Measurements from ENCODE around the gene ANKS1A. TPM values are rescaled to one million over a fixed set of nuclear protein-coding genes. Genes with fewer than 3 reads are reported as not detected.

ANKS1A gene
- polyA plus RNA-seq, 1 experiment, result 5.1 TPM

DNA sequence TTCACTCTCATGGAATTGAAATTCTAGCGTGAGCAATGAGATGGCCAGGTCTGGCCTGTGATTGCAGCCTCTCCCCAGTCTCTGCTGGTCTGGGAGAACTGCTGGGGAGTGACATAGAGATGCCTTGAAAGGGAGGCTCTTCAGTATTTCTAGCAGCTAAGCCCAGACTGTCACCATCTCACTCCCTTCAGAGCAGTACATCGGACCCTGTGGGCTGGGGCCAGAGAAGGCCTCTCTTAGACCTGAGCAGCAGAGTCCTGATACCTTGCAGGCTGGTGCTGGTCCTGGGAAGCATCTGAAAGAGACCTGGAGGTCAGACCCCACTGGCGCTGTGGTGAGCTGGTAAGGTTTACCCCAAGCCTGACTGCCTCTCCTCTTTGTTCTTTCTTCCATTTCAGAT lies 164.6 kb downstream of the ANKS1A start:
- POLR2A ChIA-PET, result no interaction called here
- TF ChIP-seq, protein P1, sequence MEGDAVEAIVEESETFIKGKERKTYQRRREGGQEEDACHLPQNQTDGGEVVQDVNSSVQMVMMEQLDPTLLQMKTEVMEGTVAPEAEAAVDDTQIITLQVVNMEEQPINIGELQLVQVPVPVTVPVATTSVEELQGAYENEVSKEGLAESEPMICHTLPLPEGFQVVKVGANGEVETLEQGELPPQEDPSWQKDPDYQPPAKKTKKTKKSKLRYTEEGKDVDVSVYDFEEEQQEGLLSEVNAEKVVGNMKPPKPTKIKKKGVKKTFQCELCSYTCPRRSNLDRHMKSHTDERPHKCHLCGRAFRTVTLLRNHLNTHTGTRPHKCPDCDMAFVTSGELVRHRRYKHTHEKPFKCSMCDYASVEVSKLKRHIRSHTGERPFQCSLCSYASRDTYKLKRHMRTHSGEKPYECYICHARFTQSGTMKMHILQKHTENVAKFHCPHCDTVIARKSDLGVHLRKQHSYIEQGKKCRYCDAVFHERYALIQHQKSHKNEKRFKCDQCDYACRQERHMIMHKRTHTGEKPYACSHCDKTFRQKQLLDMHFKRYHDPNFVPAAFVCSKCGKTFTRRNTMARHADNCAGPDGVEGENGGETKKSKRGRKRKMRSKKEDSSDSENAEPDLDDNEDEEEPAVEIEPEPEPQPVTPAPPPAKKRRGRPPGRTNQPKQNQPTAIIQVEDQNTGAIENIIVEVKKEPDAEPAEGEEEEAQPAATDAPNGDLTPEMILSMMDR (IDR thresholded peaks at IDR 0.05; ENCODE audit: low read depth, low read length), result no peak
- Histone ChIP-seq H3K4me3 (ENCODE audit: low read depth, low read length) (no peak overlapping the region), H3K27ac (ENCODE audit: low read depth, low read length) (no peak overlapping the region), H3K9me3 (ENCODE audit: control insufficient read depth, insufficient read depth, low read length) (no peaks in the 10 kb centered on the region; the same call in 1 of the 2 replicates), H3K27me3 (ENCODE audit: control insufficient read depth, insufficient read depth, low read length) (no peaks in the 10 kb centered on the region)
- DNase-seq (ENCODE audit: low read depth, low spot score), result no peak
- CTCF ChIA-PET, result interaction anchor here (2.9 kb wide), 1 partner anchor 86 kb away, joined by 9 read pairs; no protein-coding TSS in a partner anchor

DNA sequence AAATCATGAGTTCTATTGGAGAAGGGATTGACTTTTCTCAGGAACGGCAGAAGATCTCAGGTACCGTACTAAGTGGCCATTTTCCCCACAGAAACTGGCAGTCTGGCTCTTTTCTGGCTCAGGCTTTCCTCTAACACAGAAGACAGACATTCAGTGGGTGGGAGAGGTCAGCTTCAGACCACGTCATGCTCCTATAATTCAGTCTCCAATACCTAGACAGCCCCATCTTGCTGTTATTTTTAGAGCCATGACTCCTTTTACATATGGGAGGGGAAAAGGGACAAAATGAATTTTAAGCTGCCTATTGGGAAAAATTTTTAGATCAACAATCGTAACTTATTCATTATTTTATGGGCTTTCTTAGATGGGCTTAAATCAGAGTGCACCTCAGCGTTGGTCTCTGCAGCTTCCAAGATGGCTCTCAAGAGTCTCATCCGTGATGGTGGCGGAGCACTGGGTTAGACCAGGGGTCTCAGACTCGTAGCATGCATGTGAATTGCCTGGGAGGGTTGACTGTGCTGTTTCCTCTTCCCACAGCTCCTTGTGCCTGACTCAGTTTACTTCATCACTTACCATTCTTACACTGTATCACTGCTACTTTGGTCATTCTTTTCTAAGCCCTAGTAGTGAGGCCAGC lies 165.2 kb downstream of the ANKS1A start:
- Histone ChIP-seq H3K27ac (ENCODE audit: low read depth, low read length) (no peak overlapping the region), H3K27me3 (ENCODE audit: control insufficient read depth, insufficient read depth, low read length) (no peaks in the 10 kb centered on the region), H3K9me3 (ENCODE audit: control insufficient read depth, insufficient read depth, low read length) (no peaks in the 10 kb centered on the region), H3K4me3 (ENCODE audit: low read depth, low read length) (no peak overlapping the region)
- ChIA-PET POLR2A (no interaction called here), CTCF (interaction anchor here (2.9 kb wide), 1 partner anchor 85 kb away, joined by 9 read pairs; no protein-coding TSS in a partner anchor)
- no peak for DNase-seq (ENCODE audit: low read depth, low spot score)
- TF ChIP-seq, protein P1 (IDR thresholded peaks at IDR 0.05; ENCODE audit: low read depth, low read length), result no peak

DNA sequence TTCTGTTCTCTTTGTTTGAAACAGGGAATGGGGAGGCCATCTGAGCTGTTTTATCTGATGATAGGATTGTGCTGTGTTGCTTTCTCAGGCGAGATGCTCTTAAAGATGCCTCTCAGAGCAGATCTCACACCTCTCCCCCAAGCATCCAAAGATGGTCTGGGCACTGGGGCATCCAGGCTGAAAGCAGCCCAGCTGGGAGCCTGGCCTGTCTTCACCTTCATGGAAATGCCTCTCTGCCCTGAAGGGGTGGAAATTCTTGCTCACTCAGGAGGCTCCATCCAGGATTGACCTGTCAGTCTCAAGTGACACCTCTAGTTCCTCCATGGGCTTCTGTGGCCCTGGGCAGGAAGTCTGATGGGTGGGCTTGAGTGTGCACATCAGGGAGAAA lies 165.7 kb downstream of the ANKS1A start:
- no peak for DNase-seq (ENCODE audit: low read depth, low spot score)
- CTCF ChIA-PET, result interaction anchor here (2.9 kb wide), 1 partner anchor 85 kb away, joined by 9 read pairs; no protein-coding TSS in a partner anchor
- H3K27ac ChIP-seq (ENCODE audit: low read depth, low read length), result no peak overlapping the region
- TF ChIP-seq, protein P1 (IDR thresholded peaks at IDR 0.05; ENCODE audit: low read depth, low read length), result no peak
- no peaks in the 10 kb centered on the region for H3K9me3 ChIP-seq (ENCODE audit: control insufficient read depth, insufficient read depth, low read length)
- no peak overlapping the region for H3K4me3 ChIP-seq (ENCODE audit: low read depth, low read length)
- H3K27me3 ChIP-seq (ENCODE audit: control insufficient read depth, insufficient read depth, low read length), result no peaks in the 10 kb centered on the region
- POLR2A ChIA-PET, result no interaction called here

DNA sequence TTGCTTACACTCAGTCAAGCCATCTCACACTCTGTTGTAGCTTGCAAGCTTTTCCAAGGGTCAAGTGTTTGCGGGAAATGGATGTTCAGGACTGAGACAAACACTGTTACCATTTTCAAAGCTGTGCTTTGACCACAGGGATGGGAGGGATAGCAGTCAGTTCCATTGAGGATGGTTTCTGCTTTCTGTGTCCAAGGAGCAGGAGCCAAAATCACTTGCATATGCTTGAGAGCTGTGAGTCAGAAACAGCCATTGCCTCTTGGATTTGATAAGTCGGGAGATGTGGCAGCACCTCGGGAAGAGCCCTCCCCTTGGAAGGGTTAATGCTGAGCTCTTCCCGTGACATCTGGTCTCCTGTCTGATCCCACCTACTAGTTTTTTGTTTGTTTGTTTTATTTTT lies 166.8 kb downstream of the ANKS1A start:
- POLR2A ChIA-PET, result no interaction called here
- CTCF ChIA-PET, result no interaction called here
- no peaks in the 10 kb centered on the region for H3K9me3 ChIP-seq (ENCODE audit: control insufficient read depth, insufficient read depth, low read length)
- no peak overlapping the region for H3K27ac ChIP-seq (ENCODE audit: low read depth, low read length)
- DNase-seq (ENCODE audit: low read depth, low spot score), result no peak
- no peak overlapping the region for H3K4me3 ChIP-seq (ENCODE audit: low read depth, low read length)
- H3K27me3 ChIP-seq (ENCODE audit: control insufficient read depth, insufficient read depth, low read length), result no peaks in the 10 kb centered on the region
- TF ChIP-seq, protein P1 (IDR thresholded peaks at IDR 0.05; ENCODE audit: low read depth, low read length), result no peak

DNA sequence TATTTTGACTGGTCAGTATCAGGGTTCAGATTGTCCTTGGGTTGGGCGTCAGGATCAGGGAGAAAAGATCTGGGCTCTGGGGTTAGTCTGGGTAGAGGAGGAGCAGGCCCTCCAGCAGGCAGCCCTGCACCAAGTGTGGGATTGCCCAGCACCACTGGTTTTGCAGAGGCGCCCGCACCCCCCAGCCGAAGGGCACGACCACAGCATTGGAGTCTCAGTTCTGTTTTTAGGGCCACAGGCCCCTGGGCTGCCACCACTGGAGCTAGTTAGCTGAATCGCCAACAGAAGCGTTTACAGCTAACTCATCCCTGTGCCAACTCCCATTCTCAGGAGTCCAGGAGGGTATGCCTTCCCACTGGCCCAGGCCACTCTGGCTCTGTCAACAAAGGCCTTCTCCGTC lies 167.9 kb downstream of the ANKS1A start:
- no peak for DNase-seq (ENCODE audit: low read depth, low spot score)
- TF ChIP-seq, protein P1 (IDR thresholded peaks at IDR 0.05; ENCODE audit: low read depth, low read length), result no peak
- Histone ChIP-seq H3K4me3 (ENCODE audit: low read depth, low read length) (no peak overlapping the region), H3K27me3 (ENCODE audit: control insufficient read depth, insufficient read depth, low read length) (no peaks in the 10 kb centered on the region), H3K9me3 (ENCODE audit: control insufficient read depth, insufficient read depth, low read length) (no peaks in the 10 kb centered on the region), H3K27ac (ENCODE audit: low read depth, low read length) (no peak overlapping the region)
- POLR2A ChIA-PET, result interaction anchor here (0.6 kb wide), 1 partner anchor 11 kb away, joined by 12 read pairs; no protein-coding TSS in a partner anchor
- CTCF ChIA-PET, result no interaction called here

Measured in AG04450 (cell line).